SIG-M5 (cell line): ENCODE data around the gene MAP3K9.
"Not testable (repeated sequence)": the region's sequence is repeated elsewhere in the genome, so short reads cannot be mapped to it uniquely, and the experiment has no call there.

ENCODE experiments used
- DNase-seq: peaks from one replicate; lab custom pipeline; 2025; lab: John Stamatoyannopoulos, UW

Gene MAP3K9

GRCh38 chr14:70809225-70810219, at the start of gene MAP3K9:
MAP3K9 (minus strand) TSS chr14:70809513; CDS start chr14:70809171, 342 bp downstream.
- DNase-seq = peak; percentile 47

GRCh38 chr14:70858641-70859040, 49.3 kb upstream of the MAP3K9 start:
- no peak for DNase-seq

- no peak for DNase-seq
Observed at GRCh38 chr14:70857496-70857890, 48.2 kb upstream of the MAP3K9 start.

GRCh38 chr14:70856851-70857495, 47.7 kb upstream of the MAP3K9 start:
- DNase-seq = no peak

GRCh38 chr14:70855486-70855885, 46.2 kb upstream of the MAP3K9 start:
- no peak for DNase-seq

- not testable (repeated sequence) for DNase-seq
Observed at GRCh38 chr14:70853658-70854057, 44.3 kb upstream of the MAP3K9 start.

GRCh38 chr14:70847406-70848090, 38.2 kb upstream of the MAP3K9 start:
- DNase-seq = no peak

DNA sequence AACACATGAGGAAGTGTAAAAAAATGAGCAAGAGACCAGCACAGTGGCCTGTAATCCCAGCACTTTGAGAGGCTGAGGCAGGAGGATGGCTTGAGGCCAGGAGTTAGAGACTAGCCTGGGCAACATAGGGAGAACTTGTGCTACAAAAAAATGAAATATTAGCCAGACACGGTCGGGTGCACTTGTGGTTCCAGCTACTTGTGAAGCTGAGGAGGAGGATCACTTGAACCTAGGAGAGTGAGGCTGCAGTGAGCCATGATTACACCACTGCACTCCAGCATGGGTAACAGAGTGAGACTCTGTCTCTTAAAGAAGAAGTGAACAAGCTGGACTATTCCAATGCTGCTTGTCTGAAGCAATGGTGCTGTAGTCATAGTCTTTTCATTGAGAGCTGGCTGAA, 36.3 kb upstream of the MAP3K9 start:
- no peak for DNase-seq

GRCh38 chr14:70842851-70843462, 33.6 kb upstream of the MAP3K9 start:
- no peak for DNase-seq

DNA sequence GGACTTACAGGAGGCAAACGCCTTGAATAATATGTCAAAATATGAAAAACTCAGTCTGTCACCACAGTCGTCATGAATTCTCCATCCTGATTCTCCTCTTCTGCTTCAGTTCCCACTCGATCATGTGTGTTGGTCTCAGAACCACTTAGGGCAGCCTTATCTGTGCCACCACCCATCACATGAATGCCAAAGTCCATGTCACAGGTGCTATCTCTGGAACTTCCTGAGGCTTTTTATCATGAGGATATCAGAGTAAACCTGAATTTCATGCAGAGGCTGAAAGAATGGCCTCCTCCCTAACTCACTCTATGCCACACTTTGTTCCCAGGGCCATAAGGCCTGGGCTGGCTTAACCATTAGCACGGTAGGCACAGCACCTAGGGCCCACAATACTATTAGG, 28.8 kb upstream of the MAP3K9 start:
- no peak for DNase-seq

DNA sequence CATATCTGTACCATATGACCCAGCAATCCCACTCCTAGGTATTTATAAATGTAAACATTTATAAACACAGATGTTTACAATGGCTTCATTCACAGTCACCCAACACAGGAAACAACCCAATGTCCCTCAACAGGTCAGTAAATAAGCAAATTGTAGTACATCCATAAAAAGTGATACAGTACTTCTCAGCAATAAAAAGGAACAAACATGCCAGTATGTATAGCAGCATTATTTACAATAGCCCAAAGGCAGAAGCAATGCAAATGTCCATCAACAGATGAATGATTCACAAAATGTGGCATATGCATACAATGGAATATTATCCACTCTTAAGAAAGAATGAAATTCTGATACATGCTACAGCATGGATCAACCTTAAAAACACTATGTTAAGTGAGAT, 27.6 kb upstream of the MAP3K9 start:
- no peak for DNase-seq

DNA sequence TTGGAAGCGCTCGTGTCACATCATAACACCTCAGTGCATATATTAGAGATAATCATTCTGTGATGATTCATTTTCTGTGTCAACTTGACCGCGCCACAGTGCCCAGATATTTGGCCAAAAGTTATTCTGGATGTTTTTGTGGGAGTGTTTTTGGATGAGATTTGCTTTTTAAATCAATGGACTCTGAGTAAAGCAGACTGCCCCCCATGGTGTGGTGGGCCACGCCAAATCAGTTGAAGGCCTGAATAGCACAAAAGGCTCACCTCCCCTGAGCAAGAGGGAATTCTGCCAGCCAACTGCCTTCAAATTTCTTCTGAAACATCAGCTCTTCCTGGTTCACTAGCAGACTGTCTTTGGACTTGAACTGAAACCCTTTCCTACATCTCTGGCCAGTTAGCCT, 24.6 kb upstream of the MAP3K9 start:
- no peak for DNase-seq

DNA sequence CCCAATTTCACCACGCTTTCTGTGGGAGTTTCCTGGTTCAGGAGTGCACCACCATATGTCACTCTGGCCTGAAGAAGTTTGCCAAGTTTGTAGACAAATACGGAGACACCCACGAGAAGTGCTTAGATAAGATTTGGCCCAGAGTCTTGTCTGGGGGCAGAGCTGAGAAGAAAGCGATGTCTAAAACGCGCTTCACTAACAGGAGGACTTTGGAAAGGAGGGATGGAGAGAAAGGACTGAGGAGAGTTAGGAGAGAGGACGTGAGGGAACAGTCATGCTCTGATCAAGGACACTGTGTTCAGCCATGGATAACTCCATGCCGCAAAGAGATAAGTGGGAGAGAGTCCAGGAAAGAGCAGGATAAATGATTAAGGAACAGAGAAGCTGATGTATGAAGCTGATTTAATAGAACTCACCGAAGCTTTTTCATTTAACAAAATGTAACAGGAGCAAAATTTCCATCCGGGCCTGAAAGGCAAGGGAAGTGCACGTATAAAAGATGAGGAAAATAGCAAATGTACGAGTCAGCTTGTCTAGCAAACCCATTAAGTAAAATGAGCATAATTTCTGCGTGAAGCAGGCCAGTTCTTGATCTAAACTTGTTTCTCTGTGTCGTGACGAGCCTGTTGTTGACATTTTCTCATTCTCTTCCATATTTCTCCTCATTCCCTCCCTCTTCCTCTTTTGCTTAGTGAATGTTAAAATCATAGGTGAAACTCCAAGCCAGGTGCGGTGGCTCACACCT, 23.4 kb upstream of the MAP3K9 start:
- DNase-seq = no peak

GRCh38 chr14:70830998-70831781, 21.9 kb upstream of the MAP3K9 start:
- no peak for DNase-seq

- no peak for DNase-seq
Observed at GRCh38 chr14:70828188-70828587, 18.9 kb upstream of the MAP3K9 start.

DNA sequence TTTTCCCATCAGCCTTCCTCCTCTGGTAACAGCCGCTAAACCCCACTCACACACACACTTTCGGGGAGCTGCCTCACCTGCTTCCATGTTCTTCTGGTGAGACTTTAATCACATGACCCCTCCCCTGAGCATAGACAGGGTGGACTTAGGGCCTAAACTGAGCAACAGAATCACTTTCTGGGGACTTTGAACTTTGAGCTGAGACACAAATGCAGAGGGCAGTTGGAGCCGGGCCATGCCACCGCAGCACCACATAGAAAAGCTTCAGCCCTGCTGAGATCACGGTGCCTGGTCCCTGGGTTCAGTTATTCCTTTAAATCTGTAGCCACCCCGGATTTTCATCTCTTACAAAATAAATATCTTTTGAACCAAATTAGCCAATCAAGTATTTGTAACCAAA, 18.4 kb upstream of the MAP3K9 start:
- no peak for DNase-seq

- DNase-seq = no peak
Observed at GRCh38 chr14:70827347-70827746, 18.0 kb upstream of the MAP3K9 start.

DNA sequence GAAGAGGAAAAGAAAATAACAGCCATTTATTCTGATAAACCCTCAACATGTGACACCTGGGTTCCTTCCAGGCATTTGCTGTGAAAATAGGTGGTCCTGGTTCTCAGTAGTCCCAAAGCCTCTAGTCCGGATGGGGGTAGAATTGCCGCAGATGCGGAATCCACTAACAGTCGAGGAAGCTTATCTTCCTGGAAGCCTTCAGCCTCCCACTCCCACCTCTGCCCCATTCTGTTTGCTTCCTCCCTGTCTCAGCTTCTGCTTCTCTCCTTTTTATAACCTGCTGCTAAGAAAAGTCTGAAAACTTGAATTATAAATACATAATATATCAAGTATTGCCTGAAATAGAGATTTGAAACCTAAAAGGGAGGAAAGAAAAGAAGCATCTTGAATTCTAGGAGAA, 14.0 kb upstream of the MAP3K9 start:
- DNase-seq = no peak

DNA sequence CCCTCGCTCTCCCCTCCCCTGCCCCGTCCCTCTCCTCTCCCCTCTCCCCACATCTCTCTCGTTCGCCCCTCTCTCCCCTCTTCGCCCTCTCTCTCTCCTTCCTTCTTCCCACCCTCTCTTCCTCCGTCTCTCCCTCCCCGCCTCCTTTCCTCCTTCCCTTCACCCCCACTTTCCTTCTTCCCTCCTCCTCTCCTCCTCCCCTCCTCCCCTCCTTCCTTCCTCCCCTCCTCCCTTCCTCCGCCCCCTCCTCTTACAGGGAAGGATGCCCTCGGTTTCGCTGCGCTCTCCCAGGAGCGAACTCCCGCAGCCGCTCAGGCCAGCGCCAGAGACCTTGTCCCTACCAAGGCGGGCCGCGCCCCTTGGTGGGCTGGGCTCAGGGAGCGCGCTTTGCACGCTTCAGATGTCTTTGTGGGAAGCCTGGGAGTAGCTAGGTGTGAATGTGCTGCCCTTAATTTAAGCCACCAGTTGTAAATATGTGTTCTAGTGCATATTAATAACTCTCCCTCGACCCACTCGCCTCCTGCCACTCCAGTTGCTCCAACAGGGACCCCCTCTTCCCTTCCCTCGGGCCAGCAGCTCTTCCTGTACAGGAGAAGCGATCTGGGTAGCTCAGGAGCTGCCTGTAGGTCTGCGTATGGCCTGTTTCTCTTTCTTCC, 13.3 kb upstream of the MAP3K9 start:
- DNase-seq = no peak
